CD4-positive, alpha-beta T cell (primary cell): ENCODE data around the gene MIA2. TPM values are rescaled to one million over a fixed set of nuclear protein-coding genes. Genes with fewer than 3 reads are reported as not detected.

ENCODE experiments used
- ATAC-seq: fragments of 200-7000 bp; cut with Tn5 transposase; one replicate; pipeline ENCODE4 v1.10.0; 2022; ENCODE audit warnings: mild to moderate bottlenecking; ENCODE audit not compliant: poor library complexity
- CTCF ChIA-PET: fragments of 350-600 bp; sonication (Branson Sonifier 250); formaldehyde crosslinking; loops from one replicate; lab custom pipeline; 2021; ENCODE audit warnings: antibody characterized with exemption, inconsistent platforms; lab: Charles Lee
- POLR2A ChIA-PET: fragments of 350-600 bp; sonication (Branson Sonifier 250); formaldehyde crosslinking; loops from one replicate; lab custom pipeline; 2021; ENCODE audit warnings: antibody characterized with exemption, inconsistent platforms; lab: Charles Lee
- DNase-seq, 14 experiments: peaks; one replicate each; pipeline ENCODE4 v3.0.0-alpha.2; 2013 to 2020; ENCODE audit warnings: mixed read lengths in 2 of 14
- H3K27ac ChIP-seq, 2 donors: one replicate each; pipeline versions ENCODE4 v1.5.1 to v1.7.0; 2013; ENCODE audit warnings: low read length in 2 of 2, low read depth in 1 of 2, mild to moderate bottlenecking in 1 of 2
- H3K27me3 ChIP-seq, 2 experiments: 1 replicate in 1 of 2; 2 replicates in 1 of 2; pipeline versions ENCODE4 v1.6.1 to v1.7.0; 2013; ENCODE audit warnings: low read length in 2 of 2, control low read depth in 1 of 2, mild to moderate bottlenecking in 1 of 2, moderate library complexity in 1 of 2; ENCODE audit not compliant: insufficient read depth in 2 of 2, control insufficient read depth in 1 of 2
- H3K36me3 ChIP-seq: one replicate; pipeline ENCODE4 v1.6.1; 2013; ENCODE audit warnings: low read length, control low read depth; ENCODE audit not compliant: insufficient read depth
- H3K4me1 ChIP-seq: one replicate; pipeline ENCODE4 v1.6.1; 2013; ENCODE audit warnings: low read length, control low read depth; ENCODE audit not compliant: insufficient read depth
- H3K4me3 ChIP-seq: one replicate; pipeline ENCODE4 v1.5.1; 2013; ENCODE audit warnings: mild to moderate bottlenecking, low read length, moderate library complexity
- H3K9me3 ChIP-seq, 2 experiments: 1 replicate in 1 of 2; 2 replicates in 1 of 2; pipeline versions ENCODE4 v1.6.1 to v1.7.0; 2013; ENCODE audit warnings: low read length in 2 of 2, mild to moderate bottlenecking in 2 of 2, control low read depth in 1 of 2, moderate library complexity in 1 of 2; ENCODE audit not compliant: control insufficient read depth in 1 of 2, insufficient read depth in 1 of 2
- H3K27ac Mint-ChIP-seq: one replicate; pipeline ENCODE4 v1.8.0; 2020; ENCODE audit warnings: mixed read lengths
- H3K27me3 Mint-ChIP-seq: one replicate; pipeline ENCODE4 v1.8.0; 2021; ENCODE audit warnings: mixed read lengths
- H3K36me3 Mint-ChIP-seq: one replicate; pipeline ENCODE4 v1.8.0; 2021; ENCODE audit warnings: low read depth, mixed read lengths
- H3K4me1 Mint-ChIP-seq: one replicate; pipeline ENCODE4 v1.8.0; 2021; ENCODE audit warnings: low read depth, mixed read lengths
- H3K4me3 Mint-ChIP-seq: one replicate; pipeline ENCODE4 v1.8.0; 2020; ENCODE audit warnings: mild to moderate bottlenecking, mixed read lengths
- H3K9me3 Mint-ChIP-seq: one replicate; pipeline ENCODE4 v1.8.0; 2020; ENCODE audit warnings: mixed read lengths
- intact Hi-C, 2 experiments: fragments of 100-400 bp; cut with DNase I in 1 of 2; cut with micrococcal nuclease in 1 of 2; formaldehyde crosslinking; loops; one replicate each; pipeline versions ENCODE4 v1.15.1 to v1.9.0; 2023 to 2025; cut with DNase I, micrococcal nuclease
- total RNA-seq, 174 experiments: library from RNA in 2 of 174; stranded (reverse) in 2 of 174; gene quantifications; one replicate each; pipeline ENCODE4 v1.2.3 and lab custom pipeline; 2021 to 2026
- TF ChIP-seq, protein P1 (sequence below): fragments of 200-600 bp; IDR thresholded peaks from one replicate; pipeline ENCODE4 v1.8.0; 2022; ENCODE audit warnings: antibody characterized with exemption, mild to moderate bottlenecking

MIA2 gene
- total RNA-seq, 2 experiments from 2014 or later: 21.1 to 24.1 TPM

DNA sequence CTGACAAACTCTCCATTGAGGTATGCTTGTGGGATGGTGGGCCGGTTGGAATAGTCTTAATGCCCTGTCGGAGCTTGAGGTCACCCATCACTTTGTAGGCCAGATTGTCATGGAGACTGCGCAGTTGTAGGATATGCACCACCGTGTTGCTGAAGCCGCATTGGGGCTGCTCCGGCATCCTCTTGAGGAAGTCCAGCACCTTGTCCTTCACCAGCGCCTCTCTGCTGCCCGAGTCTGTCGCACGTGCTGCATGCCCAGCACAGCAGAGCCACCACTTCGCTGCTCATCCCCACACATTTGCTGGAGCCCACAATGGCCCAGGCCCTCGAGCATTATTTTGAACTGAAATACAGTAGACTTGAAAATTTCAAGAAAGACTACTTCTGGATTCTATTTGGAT lies 136.7 kb downstream of the MIA2 start:
- peaks cover 15% of the 10 kb centered on the region for H3K36me3 ChIP-seq
- H3K27ac Mint-ChIP-seq: no peak overlapping the region
- ChIA-PET CTCF (no interaction called here), POLR2A (no interaction called here)
- H3K9me3 Mint-ChIP-seq: no peaks in the 10 kb centered on the region
- H3K27me3 Mint-ChIP-seq: no peaks in the 10 kb centered on the region
- H3K4me1 Mint-ChIP-seq: no peaks in the 10 kb centered on the region
- H3K4me3 Mint-ChIP-seq: no peak overlapping the region
- H3K9me3 ChIP-seq: peaks cover 1 to 7% of the 10 kb centered on the region in 2 experiments
- no peaks in the 10 kb centered on the region for H3K4me1 ChIP-seq
- no peak for ATAC-seq
- TF ChIP-seq, protein P1, sequence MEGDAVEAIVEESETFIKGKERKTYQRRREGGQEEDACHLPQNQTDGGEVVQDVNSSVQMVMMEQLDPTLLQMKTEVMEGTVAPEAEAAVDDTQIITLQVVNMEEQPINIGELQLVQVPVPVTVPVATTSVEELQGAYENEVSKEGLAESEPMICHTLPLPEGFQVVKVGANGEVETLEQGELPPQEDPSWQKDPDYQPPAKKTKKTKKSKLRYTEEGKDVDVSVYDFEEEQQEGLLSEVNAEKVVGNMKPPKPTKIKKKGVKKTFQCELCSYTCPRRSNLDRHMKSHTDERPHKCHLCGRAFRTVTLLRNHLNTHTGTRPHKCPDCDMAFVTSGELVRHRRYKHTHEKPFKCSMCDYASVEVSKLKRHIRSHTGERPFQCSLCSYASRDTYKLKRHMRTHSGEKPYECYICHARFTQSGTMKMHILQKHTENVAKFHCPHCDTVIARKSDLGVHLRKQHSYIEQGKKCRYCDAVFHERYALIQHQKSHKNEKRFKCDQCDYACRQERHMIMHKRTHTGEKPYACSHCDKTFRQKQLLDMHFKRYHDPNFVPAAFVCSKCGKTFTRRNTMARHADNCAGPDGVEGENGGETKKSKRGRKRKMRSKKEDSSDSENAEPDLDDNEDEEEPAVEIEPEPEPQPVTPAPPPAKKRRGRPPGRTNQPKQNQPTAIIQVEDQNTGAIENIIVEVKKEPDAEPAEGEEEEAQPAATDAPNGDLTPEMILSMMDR: no peak
- intact Hi-C loops: no loop called here
- no peaks in the 10 kb centered on the region for H3K27me3 ChIP-seq
- no peak overlapping the region for H3K27ac ChIP-seq
- no peak for DNase-seq
- H3K4me3 ChIP-seq: no peak overlapping the region
- peaks cover 43% of the 10 kb centered on the region for H3K36me3 Mint-ChIP-seq

DNA sequence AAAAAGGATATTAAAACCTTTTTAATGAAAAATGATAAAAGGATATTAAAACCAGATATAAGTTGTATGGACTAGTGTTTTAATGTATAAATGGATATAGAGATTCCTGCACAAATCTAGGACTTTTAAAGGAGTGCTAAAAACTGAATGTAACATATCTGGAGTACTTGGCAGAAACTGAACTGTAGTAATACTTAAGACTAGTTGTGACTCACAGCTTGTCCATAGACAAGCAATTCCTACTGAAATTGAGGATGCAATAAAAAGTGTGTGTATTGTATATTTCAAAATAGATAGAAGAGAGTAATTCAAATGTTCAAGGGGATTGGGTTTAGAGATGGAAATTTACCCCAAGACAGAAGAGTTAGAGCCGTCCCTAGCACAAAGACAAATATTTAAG lies 138.9 kb downstream of the MIA2 start:
- CTCF ChIA-PET: no interaction called here
- no peak overlapping the region for H3K27ac Mint-ChIP-seq

DNA sequence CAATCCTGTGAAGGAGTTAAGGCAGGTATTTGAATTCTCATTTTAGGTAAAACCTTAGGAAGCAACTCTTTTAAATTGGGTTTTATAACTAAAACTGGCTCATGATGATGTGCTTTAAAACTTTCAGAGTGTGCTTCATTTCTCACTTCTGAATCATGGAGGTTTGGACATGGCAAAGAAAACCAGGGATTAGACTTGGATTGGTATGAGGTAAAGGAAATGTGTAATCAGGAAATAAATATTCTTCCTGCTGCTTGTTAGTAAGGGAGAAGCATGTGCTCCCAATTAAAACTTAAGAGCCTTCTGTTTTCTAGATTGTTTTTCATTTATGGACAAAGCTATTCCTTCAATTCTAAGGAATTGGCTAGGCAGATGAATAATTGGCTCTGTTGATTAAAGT lies 141.1 kb downstream of the MIA2 start:
- Histone ChIP-seq H3K27me3 (no peaks in the 10 kb centered on the region), H3K4me1 (no peaks in the 10 kb centered on the region), H3K4me3 (no peak overlapping the region), H3K27ac (no peak overlapping the region), H3K9me3 (no peaks in the 10 kb centered on the region), H3K36me3 (peaks cover 14% of the 10 kb centered on the region)
- H3K9me3 Mint-ChIP-seq: no peaks in the 10 kb centered on the region
- peaks cover 8% of the 10 kb centered on the region for H3K4me1 Mint-ChIP-seq
- peaks cover 17% of the 10 kb centered on the region for H3K36me3 Mint-ChIP-seq
- DNase-seq (no peak), ATAC-seq (no peak)
- intact Hi-C loops: no loop called here
- H3K27ac Mint-ChIP-seq: no peak overlapping the region
- POLR2A ChIA-PET: interaction anchor here (1.6 kb wide), 1 partner anchor 8 kb away, joined by 3 read pairs; no protein-coding TSS in a partner anchor
- no peak overlapping the region for H3K4me3 Mint-ChIP-seq
- no peaks in the 10 kb centered on the region for H3K27me3 Mint-ChIP-seq
- TF ChIP-seq, protein P1: no peak
- CTCF ChIA-PET: no interaction called here

More for the DNA sequence above, 138.9 kb downstream of the MIA2 start:
- H3K4me1 ChIP-seq: no peaks in the 10 kb centered on the region
- H3K27ac ChIP-seq: no peak overlapping the region
- intact Hi-C loops: no loop called here
- H3K27me3 Mint-ChIP-seq: no peaks in the 10 kb centered on the region
- H3K9me3 Mint-ChIP-seq: no peaks in the 10 kb centered on the region
- H3K4me1 Mint-ChIP-seq: peaks cover 8% of the 10 kb centered on the region
- TF ChIP-seq, protein P1: no peak
- no peak overlapping the region for H3K4me3 ChIP-seq
- DNase-seq (no peak), ATAC-seq (no peak)
- no peaks in the 10 kb centered on the region for H3K27me3 ChIP-seq
- H3K4me3 Mint-ChIP-seq: no peak overlapping the region
- no peaks in the 10 kb centered on the region for H3K9me3 ChIP-seq
- POLR2A ChIA-PET: no interaction called here
- peaks cover 27% of the 10 kb centered on the region for H3K36me3 Mint-ChIP-seq
- peaks cover 15% of the 10 kb centered on the region for H3K36me3 ChIP-seq
